Left renal cortex interstitium (tissue), 4 donors: ENCODE measurements around the gene SUMO3. TPM values are rescaled to one million over a fixed set of nuclear protein-coding genes. Genes with fewer than 3 reads are reported as not detected.

Experiments
- DNase-seq, 4 donors: peaks; one replicate each; pipeline ENCODE4 v3.0.0-alpha.2; 2013; ENCODE audit warnings: low read depth in 4 of 4, low spot score in 2 of 4, missing footprints in 1 of 4
- polyA plus RNA-seq, 4 donors: library from polyadenylated mRNA; unstranded; fragments of 120-200 nt; gene quantifications; one replicate each; pipeline ENCODE4 v1.2.1, GENCODE V29; 2013; ENCODE audit not compliant: insufficient read length in 4 of 4

Gene SUMO3
- 100 to 1,000 TPM in 3 of 4 donors, 10 to 100 TPM in 1; 99.6 to 121 (median 113) TPM for polyA plus RNA-seq

- peak in 2 of 4 donors; percentile 54 to 69 for DNase-seq
Measured at GRCh38 chr21:44817914-44818639, at the start of gene SUMO3. TSS of gene SUMO3 (minus strand) at chr21:44818062. CDS start at chr21:44817968, 94 bp downstream.

- no peak for DNase-seq
Measured at GRCh38 chr21:44867464-44867863, 49.6 kb upstream of the SUMO3 start.

GRCh38 chr21:44866780-44867179, 48.9 kb upstream of the SUMO3 start:
- no peak for DNase-seq

- no peak for DNase-seq
Measured at GRCh38 chr21:44865561-44866280, 47.9 kb upstream of the SUMO3 start.

GRCh38 chr21:44862869-44863685, 45.2 kb upstream of the SUMO3 start:
- DNase-seq: no peak

- no peak for DNase-seq
Measured at GRCh38 chr21:44858791-44859190, 40.9 kb upstream of the SUMO3 start.

GRCh38 chr21:44858291-44858690, 40.4 kb upstream of the SUMO3 start:
- no peak for DNase-seq

- DNase-seq: no peak
Measured at GRCh38 chr21:44857127-44857892, 39.4 kb upstream of the SUMO3 start.

GRCh38 chr21:44856131-44856530, 38.3 kb upstream of the SUMO3 start:
- no peak for DNase-seq

- no peak for DNase-seq
Measured at GRCh38 chr21:44855572-44855971, 37.7 kb upstream of the SUMO3 start.

- no peak for DNase-seq
Measured at GRCh38 chr21:44854664-44855446, 37.0 kb upstream of the SUMO3 start.

- no peak for DNase-seq
Measured at GRCh38 chr21:44854391-44854663, 36.5 kb upstream of the SUMO3 start.

GRCh38 chr21:44853601-44854390, 35.9 kb upstream of the SUMO3 start:
- DNase-seq: no peak

- no peak for DNase-seq
Measured at GRCh38 chr21:44850905-44851657, 33.2 kb upstream of the SUMO3 start.

- no peak for DNase-seq
Measured at GRCh38 chr21:44850208-44850800, 32.4 kb upstream of the SUMO3 start.

- no peak for DNase-seq
Measured at GRCh38 chr21:44849616-44850130, 31.8 kb upstream of the SUMO3 start.

GRCh38 chr21:44848821-44849521, 31.1 kb upstream of the SUMO3 start:
- DNase-seq: no peak
